Activated CD8-positive, alpha-beta memory T cell treated with anti-CD3 and anti-CD28 coated beads for 4 hours (primary cell): ENCODE data around the gene ALG14.
A peak's percentile ranks its signal among the peaks of the same experiment; 100 is the strongest.
"Not testable (repeated sequence)": the region's sequence is repeated elsewhere in the genome, so short reads cannot be mapped to it uniquely, and the experiment has no call there.

Experiments
- DNase-seq, 2 donors: peaks; one replicate each; pipeline ENCODE4 v3.0.0-alpha.2; 2020; ENCODE audit warnings: low read depth in 2 of 2

Gene ALG14

GRCh38 chr1:95072532-95073419, at the start of gene ALG14:
ALG14 (minus strand) TSS chr1:95072951; CDS start chr1:95072898, 53 bp downstream.
- peak; percentile 84 to 87 for DNase-seq

GRCh38 chr1:95122151-95122697, 49.5 kb upstream of the ALG14 start:
- DNase-seq = no peak

- DNase-seq = no peak
These were observed 46.5 kb upstream of the ALG14 start for GRCh38 chr1:95119273-95119672.

GRCh38 chr1:95118710-95119109, 46.0 kb upstream of the ALG14 start:
- no peak for DNase-seq

- DNase-seq = no peak
These were observed 45.3 kb upstream of the ALG14 start for GRCh38 chr1:95118067-95118499.

- no peak for DNase-seq
These were observed 44.7 kb upstream of the ALG14 start, which contains the start of gene TLCD4 for GRCh38 chr1:95117207-95118066. TLCD4 (plus strand) TSS chr1:95117355; CDS start chr1:95143902, 26,547 bp downstream.

- no peak for DNase-seq
These were observed 43.9 kb upstream of the ALG14 start for GRCh38 chr1:95116580-95117206.

- DNase-seq = no peak
These were observed 43.0 kb upstream of the ALG14 start for GRCh38 chr1:95115708-95116137.

GRCh38 chr1:95113684-95114083, 40.9 kb upstream of the ALG14 start:
- no peak for DNase-seq

GRCh38 chr1:95111014-95111413, 38.3 kb upstream of the ALG14 start:
- DNase-seq = no peak

GRCh38 chr1:95108792-95109191, 36.0 kb upstream of the ALG14 start:
- DNase-seq = no peak

GRCh38 chr1:95098196-95098595, 25.4 kb upstream of the ALG14 start:
- no peak for DNase-seq

GRCh38 chr1:95097426-95097825, 24.7 kb upstream of the ALG14 start:
- DNase-seq = no peak

GRCh38 chr1:95096218-95096841, 23.6 kb upstream of the ALG14 start:
- no peak for DNase-seq

- no peak for DNase-seq
These were observed 23.1 kb upstream of the ALG14 start for GRCh38 chr1:95095833-95096217.

- no peak for DNase-seq
These were observed 22.2 kb upstream of the ALG14 start for GRCh38 chr1:95094923-95095322.

- no peak for DNase-seq
These were observed 20.5 kb upstream of the ALG14 start for GRCh38 chr1:95093296-95093695.

- not testable (repeated sequence) for DNase-seq
These were observed 20.1 kb upstream of the ALG14 start for GRCh38 chr1:95092891-95093290.

- not testable (repeated sequence) for DNase-seq
These were observed 18.5 kb upstream of the ALG14 start for GRCh38 chr1:95091290-95091689.

- no peak for DNase-seq
These were observed 17.0 kb upstream of the ALG14 start for GRCh38 chr1:95089650-95090287.

- DNase-seq = no peak
These were observed 15.6 kb upstream of the ALG14 start for GRCh38 chr1:95088303-95088702.
